GM10847 (cell line): ENCODE measurements around the gene PCNX3.

Experiments used
- POLR2A ChIP-seq: IDR thresholded peaks from 2 replicates; pipeline ENCODE4 v1.6.1; 2011; ENCODE audit not compliant: insufficient read length; ENCODE audit errors: extremely low read depth

PCNX3 gene

DNA sequence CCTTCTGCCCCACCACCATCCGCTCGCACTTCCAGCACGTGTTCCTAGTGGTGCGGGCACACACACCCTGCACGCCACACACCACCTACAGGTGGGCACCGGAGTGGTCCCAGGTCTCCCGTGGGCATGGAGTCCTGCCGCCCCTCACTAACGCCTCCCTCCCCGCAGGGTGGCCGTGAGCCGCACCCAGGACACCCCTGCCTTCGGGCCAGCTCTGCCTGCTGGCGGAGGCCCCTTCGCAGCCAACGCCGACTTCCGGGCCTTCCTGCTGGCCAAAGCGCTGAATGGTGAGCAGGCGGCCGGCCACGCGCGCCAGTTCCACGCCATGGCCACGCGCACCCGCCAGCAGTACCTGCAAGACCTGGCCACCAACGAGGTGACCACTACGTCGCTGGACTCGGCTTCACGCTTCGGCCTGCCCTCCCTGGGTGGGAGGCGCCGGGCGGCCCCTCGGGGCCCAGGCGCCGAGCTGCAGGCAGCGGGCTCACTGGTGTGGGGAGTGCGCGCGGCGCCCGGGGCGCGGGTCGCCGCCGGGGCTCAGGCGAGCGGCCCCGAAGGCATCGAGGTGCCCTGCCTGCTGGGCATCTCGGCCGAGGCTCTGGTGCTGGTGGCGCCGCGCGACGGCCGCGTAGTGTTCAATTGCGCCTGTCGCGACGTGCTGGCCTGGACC is 30.8 kb downstream of the PCNX3 start:
- no peak for TF ChIP-seq POLR2A

DNA sequence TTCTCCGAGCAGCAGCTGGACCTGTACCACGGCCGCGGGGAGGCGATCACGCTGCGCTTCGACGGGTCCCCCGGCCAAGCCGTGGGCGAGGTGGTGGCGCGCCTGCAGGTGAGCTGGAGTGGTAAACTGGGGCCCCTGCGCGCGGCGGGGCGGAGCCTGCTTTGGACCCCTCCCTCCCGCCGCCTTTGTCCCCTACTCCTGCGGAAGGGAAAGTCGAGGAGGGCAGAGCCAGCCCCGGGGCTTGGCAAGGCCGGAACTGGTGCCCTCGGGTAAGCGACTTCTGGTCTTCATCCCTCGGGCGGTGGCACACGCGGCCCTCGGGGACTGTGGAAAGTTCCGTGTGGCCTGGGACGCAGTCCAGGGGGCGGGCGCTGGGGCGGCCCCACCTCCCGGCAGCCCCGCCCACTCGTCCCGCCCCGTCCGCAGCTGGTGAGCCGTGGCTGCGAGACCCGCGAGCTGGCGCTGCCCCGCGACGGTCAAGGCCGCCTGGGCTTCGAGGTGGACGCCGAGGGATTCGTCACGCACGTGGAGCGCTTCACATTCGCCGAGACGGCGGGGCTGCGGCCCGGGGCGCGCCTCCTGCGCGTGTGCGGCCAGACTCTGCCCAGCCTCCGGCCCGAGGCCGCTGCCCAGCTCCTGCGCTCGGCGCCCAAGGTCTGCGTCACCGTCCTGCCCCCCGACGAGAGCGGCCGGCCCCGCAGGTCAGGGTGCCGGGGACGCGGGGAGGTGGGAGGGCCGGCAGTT is 31.6 kb downstream of the PCNX3 start:
- TF ChIP-seq POLR2A: no peak

DNA sequence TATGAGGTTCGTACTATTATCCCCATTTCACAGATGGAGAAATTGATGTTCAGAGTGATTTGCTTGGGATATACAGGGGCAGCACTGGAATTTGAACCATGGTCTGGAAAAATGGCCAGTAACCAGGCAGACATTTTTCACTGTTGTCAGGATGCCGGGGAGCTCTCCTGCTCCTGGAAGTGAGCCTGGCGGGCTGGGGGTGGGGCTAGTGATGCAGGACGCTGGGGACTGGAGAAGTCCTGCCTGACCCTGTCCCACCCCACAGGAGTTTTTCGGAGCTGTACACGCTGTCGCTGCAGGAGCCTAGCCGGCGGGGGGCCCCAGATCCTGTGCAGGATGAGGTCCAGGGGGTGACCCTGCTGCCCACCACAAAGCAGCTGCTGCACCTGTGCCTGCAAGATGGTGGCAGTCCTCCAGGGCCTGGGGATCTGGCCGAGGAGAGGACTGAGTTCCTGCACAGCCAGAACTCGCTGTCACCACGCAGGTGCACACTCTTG is 33.5 kb downstream of the PCNX3 start:
- no peak for TF ChIP-seq POLR2A

DNA sequence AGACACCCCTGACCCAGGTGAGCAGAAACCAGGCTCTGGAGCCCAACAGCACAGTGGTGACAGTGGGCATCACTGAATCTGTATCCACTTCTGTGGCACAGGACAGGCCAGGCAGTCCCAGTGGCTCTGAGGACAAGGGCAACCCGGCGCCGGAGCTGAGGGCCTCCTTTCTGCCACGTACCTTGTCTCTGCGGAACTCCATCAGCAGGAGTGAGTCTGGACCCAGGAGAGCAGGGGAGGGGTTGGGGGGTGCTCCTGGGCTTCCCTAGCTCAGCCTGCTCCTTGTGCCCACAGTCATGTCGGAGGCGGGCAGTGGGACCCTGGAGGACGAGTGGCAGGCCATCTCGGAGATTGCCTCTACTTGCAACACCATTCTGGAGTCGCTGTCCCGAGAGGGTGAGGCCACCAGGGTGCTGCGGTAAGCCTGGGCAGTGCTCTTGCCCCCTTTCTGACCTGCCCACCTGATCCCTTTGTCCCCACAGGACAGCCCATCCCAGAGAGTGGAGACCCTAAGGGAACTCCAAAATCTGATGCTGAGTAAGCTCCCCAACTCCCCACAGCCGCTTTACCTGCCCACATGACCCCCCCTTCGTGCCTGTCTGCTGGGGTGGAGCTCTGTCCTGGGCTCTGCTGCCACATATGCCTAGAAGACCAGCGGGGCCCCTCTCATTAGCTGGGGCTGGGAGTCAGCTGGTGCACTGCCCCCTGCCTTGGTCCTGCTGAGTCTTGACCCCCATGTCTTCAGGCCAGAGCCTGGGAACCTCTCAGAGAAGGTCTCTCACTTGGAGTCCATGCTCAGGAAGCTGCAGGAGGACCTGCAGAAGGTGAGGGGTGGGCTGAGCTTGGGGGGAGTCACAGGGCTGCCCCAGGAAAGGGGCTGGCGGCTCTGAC is 34.3 kb downstream of the PCNX3 start:
- no peak for TF ChIP-seq POLR2A

DNA sequence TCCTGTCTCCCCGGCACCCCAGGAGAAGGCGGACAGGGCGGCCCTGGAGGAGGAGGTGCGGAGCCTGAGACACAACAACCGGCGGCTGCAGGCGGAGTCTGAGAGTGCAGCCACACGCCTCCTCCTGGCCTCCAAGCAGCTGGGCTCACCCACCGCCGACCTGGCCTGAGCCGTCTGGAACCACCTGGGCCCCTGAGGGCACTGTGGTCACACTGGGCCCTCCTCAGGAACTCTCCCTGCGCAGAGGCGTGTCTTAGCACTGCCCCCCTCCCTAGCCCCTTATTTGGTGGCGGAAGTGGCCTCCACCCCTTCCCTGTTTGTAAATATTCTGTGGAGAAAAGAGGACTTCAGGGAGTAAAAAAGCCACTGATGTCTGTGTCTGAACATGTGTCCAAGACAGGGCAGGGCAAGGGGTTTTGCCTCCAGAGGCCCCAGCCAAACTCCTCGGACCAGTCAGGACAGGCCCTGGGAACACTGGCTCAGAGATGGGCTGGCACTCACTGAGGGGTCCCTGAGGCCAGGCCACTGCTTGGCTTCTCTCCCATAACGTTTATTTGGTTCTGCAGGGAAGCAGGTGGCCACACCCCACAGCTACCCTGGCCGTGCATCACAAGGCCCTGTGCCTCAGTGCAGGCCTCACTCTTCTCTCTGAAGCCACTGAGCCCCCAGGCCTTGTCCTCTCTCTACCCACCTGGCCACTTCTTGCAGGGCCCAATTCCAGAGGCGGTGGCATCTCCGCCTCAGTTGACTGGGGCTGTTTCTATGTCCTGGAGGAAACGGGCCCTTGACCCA is 35.2 kb downstream of the PCNX3 start:
- no peak for TF ChIP-seq POLR2A

DNA sequence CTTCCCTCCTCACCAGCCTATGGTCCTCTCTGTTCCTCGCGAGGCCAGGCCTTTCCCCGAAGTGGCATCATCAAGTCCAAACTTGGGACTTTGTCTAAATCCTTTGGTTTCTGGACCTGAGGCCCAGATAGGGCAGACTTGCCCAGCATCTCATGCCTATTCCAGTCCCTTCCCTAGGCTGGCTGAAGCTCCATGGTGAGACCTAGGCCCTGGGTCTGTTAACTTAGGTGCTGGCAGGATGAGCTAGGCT is 35.7 kb downstream of the PCNX3 start:
- TF ChIP-seq POLR2A: no peak

DNA sequence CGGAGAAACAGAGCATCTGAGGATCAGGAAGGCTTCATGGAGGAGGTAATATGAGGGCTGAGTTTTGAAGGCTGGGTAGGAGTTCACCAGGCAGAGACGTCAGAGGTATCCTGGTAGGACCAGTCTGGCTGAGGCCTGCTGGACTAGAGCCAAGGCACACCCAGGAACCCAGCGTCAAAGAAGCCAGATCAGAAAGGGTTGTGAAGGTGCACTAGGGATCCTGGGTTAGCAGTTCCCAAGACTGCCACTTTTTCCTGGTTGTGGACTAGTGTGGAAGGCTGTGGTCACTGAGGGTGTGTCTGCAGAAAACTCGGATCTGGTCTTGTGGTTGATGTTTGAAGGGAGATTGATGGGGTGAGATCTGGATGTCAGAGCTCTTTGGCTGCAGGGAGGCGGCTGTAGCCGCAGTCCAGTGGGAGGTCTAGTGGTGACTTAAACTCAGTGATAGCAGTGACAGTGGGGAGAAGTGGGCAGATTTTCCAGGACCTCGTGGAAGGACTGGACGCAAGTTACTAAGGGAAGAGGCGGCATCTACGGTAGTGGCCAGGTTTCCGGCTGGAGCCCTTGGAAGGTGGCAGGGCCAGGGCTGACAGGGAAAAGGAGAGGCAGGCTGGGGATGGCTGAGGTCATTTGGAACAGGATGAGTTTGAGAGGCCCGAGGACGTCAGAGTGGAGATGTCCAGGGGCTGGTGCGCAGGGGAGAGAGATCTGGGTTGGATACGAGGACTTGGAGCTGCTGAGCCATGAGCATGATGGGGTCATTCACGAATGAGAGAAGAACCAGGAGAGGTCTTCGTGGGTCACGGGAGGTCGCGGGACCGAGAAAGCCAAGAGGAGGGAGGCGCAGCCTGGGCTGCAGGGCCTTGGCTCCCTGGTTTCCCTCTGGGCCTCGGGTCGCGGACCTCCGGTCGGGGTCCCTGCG is 36.3 kb downstream of the PCNX3 start:
- no peak for TF ChIP-seq POLR2A

DNA sequence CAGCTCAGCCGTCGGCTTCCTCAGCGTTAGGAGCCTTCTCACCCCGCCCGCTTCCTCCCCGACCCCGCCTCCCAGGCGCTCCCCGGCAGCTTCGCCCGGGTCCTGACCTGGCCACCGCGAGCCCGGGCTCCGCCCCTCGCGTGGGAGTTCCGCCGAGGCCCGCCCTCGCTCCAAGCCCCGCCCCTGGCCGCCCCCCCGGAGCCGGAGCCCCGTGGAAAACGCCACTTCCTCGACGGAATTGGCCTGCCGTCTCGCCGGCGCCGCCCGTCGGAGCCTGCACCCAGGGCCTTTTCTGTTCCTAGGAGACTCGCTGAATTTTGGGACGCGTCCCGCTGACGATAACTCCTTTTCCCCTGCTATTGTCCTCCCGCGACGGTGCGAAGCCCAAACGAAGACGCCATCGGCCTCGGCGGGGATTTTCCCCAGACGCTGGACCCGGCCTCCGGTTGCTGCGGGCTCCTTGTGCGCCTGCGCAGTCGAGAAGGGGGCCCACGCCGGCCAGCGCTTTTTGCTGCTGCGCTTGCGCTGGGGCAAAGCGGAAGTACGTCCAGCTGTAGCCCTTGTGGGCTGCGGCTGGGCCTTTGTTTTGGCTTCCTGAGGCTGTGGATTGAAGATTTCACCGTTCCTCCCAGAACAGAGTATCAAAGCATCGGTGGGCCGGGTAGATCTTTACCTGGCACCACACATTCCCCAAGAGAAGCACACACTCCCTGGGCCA is 37.1 kb downstream of the PCNX3 start:
- TF ChIP-seq POLR2A: no peak

DNA sequence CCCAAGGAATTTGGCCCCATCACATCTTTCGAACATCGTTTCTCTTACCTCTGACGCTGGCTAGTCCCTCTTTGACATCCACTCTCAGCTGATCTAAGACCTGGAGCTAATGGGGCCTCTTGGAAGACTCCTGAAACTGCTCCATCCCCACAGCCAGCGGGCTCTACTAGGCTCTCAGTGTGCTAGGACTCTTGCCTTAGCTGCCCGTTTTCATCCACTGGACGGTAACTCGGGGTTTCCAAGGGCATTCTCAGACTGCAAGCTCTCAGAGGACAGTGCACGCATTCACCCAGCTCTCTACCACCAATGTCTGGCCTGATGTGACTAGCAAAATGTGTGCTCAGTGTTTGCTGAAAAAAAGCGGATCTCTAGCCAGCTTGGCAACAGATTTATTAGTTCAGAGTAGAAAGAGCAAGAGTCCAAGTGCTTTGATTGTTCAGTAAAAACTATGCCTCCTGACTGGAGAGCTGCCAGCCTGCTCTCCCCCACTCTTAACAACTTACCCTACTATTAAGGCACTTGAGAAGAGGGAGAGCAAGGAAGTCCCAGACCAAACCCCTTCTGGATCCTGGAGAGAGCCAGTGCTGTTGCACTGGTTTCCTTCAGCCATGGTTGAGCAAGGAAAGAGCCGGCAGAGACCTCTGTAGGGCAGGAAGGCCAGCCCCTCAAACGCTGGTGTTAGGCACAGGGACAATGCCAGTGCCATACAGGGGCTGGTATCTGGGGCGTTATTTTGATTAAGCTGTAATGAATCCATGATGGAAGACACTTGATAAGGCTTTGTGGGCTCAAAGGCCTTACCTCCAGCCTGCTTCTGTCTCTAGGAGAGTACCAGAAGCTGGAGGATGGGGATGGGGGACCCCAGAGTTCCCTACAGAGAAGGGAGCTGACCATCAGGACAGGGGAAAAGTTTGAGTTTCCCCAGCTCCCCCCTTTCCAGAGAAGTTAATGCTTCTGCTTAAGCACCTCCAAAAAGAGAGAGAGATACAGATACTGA is 38.0 kb downstream of the PCNX3 start:
- TF ChIP-seq POLR2A: no peak

DNA sequence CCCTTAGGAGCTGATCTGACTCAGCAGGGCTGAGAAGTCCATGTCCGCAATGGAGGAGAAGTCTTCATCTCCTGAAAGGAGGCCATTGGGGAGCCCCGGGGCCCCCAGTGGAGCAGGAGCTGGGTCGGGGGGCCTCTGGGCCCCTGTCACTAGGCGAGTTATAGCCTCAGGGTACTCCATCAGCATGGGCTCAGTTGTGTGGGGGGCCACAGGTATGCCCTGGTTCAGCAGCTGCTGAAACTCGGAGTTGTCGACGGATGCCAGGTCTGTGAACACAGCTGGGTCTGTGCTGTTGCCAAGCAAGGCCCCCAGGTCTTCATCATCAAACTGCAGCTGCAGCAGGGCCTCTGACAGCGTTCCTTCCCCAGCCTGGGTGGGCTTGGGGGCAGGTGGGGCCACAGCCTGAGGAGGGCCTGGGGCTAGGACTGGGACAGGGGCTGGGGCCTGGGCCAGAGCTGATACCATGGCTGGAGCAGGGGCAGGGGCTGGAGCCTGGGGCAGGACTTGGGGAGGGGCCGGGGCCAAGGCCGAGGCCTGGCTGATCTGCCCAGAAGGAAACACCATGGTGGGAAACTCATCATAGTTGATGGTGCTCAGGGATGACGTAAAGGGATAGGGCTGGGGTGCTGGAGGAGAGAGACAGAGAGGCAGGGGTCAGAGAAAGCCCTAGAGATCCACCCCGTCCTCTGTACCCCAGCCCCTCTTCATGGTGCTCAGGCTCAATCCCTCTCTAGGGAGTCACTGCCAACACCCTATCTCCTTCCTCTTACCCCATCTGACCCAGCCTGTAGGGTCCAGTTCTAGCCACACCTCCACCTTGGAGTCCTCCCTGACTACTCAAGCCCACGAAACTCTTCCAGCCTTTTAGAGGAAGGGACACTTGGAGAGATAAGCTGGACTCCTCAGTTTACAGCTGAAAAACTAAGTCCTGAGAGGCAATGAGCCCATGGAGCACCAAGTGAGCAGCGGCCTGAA is 39.1 kb downstream of the PCNX3 start:
- TF ChIP-seq POLR2A: no peak

DNA sequence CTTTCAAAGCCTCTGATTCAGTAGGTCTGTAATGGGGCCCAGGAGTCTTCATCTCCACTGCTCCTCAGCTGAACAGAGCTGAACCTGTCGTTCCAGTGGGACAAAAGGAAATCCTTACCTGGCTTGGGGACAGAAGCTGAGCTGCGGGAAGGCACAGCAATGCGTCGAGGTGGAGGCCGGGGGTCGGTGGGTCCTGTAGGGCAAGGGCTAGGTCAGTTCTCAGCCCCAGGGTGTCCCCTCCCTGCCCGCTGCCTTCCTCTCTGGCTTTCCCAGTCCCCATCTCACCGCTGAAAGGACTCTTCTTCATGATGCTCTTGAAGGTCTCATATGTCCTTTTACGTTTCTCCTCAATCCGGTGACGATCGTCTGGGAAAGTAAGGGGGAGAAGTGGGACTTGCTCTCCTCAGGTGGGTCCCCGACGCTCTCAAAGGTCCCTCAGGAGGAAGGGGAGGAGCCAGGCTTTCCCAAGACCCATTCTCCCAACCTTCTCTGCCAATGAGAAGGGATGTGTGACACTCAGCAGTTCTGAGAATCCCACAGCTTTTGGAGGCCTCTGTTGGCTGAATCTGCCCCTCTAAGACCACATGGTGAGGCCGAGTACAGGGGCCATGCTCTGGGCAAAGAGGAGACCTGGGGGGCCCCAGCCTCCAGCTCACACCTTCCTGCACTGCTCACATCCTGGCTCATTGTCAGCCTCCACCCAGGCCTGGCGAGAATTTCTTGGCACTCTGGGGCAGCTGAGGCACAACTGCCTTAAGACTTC is 40.2 kb downstream of the PCNX3 start:
- no peak for TF ChIP-seq POLR2A

DNA sequence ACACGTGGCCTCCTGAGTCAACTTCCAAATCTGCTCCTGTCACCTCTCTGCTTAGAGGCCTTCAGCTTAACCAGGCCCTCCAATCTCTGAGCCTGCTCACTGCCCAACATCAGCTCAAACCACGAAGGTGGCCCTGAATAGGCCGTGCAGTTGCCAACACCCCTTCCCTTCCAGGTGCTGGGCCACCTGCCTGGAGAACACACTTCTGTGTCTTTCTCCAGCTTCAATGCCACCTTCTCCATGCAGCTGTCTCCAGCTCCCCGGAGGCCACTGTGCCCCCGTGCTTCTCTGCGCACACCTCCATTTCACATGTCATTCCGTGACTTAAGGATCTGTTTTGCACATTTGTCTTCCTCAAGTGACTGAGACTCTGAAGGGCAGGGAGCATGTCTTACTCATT is 41.9 kb downstream of the PCNX3 start:
- no peak for TF ChIP-seq POLR2A
